Left forelimb (tissue), 1 donor: ENCODE measurements around the gene PNPLA2.

Experiments
- DNase-seq: peaks from one replicate; pipeline ENCODE4 v3.0.0-alpha.2; 2018; ENCODE audit warnings: low spot score

PNPLA2 gene

GRCh38 chr11:798093-798713 lies 20.5 kb upstream of the PNPLA2 start, which contains the start of gene SLC25A22:
Gene SLC25A22 (minus strand): TSS chr11:798281. CDS start chr11:795006, 3,275 bp downstream.
- peak; percentile 90 for DNase-seq

- DNase-seq = no peak
Measured at GRCh38 chr11:799641-800316, 18.9 kb upstream of the PNPLA2 start.

- DNase-seq = no peak
Measured at GRCh38 chr11:800473-800872, 18.2 kb upstream of the PNPLA2 start.

GRCh38 chr11:801097-801780 lies 17.5 kb upstream of the PNPLA2 start:
- DNase-seq = no peak

GRCh38 chr11:802018-802617 lies 16.6 kb upstream of the PNPLA2 start:
- no peak for DNase-seq

GRCh38 chr11:802693-803466 lies 15.8 kb upstream of the PNPLA2 start:
- DNase-seq = no peak

- DNase-seq = no peak
Measured at GRCh38 chr11:803467-803742, 15.3 kb upstream of the PNPLA2 start.

- no peak for DNase-seq
Measured at GRCh38 chr11:803770-804598, 14.7 kb upstream of the PNPLA2 start.

GRCh38 chr11:804599-804964 lies 14.1 kb upstream of the PNPLA2 start:
- DNase-seq = no peak

- no peak for DNase-seq
Measured at GRCh38 chr11:808427-809286, 10.1 kb upstream of the PNPLA2 start.

- peak; percentile 99 for DNase-seq
Measured at GRCh38 chr11:809287-810039, 9.3 kb upstream of the PNPLA2 start, which contains the start of gene RPLP2. Gene RPLP2 (plus strand): TSS chr11:809967. CDS start chr11:810235, 268 bp downstream.

- DNase-seq = no peak
Measured at GRCh38 chr11:810040-810567, 8.6 kb upstream of the PNPLA2 start.

GRCh38 chr11:811446-812245 lies 7.1 kb upstream of the PNPLA2 start:
- DNase-seq = no peak

- no peak for DNase-seq
Measured at GRCh38 chr11:812390-812789, 6.3 kb upstream of the PNPLA2 start.

- DNase-seq = no peak
Measured at GRCh38 chr11:813072-813455, 5.7 kb upstream of the PNPLA2 start.

GRCh38 chr11:813456-814096 lies 5.1 kb upstream of the PNPLA2 start:
- DNase-seq = no peak

- no peak for DNase-seq
Measured at GRCh38 chr11:815675-816432, 2.9 kb upstream of the PNPLA2 start.
